DND-41 (cell line): ENCODE results near the gene KAZN.

Source experiments
- ATAC-seq: fragments of 200-7000 bp; cut with Tn5 transposase; 3 replicates; pipeline ENCODE4 v1.9.1; 2021; ENCODE audit warnings: low read depth; ENCODE audit not compliant: insufficient read depth
- DNase-seq: peaks from one replicate; pipeline ENCODE4 v3.0.0-alpha.2; 2020
- H2AFZ ChIP-seq: 2 replicates; pipeline ENCODE4 v1.6.0; 2012; ENCODE audit warnings: low read depth, low read length
- H3K27ac ChIP-seq: 2 replicates; pipeline ENCODE4 v1.5.1; 2012; ENCODE audit warnings: low read length, inconsistent platforms
- H3K27me3 ChIP-seq: fragments of 200-600 bp; sonication (generic); 2 replicates; pipeline ENCODE4 v1.6.0; 2012; ENCODE audit warnings: low read length, mild to moderate bottlenecking, inconsistent platforms; ENCODE audit not compliant: insufficient read depth, poor library complexity
- H3K36me3 ChIP-seq: 2 replicates; pipeline ENCODE4 v1.5.1; 2012; ENCODE audit warnings: low read length, inconsistent platforms; ENCODE audit not compliant: insufficient read depth
- H3K4me1 ChIP-seq: 2 replicates; pipeline ENCODE4 v1.5.1; 2012; ENCODE audit warnings: mild to moderate bottlenecking, low read length; ENCODE audit not compliant: insufficient read depth
- H3K4me2 ChIP-seq: 2 replicates; pipeline ENCODE4 v1.6.0; 2012; ENCODE audit warnings: mild to moderate bottlenecking, moderate library complexity, low read length, inconsistent platforms; ENCODE audit not compliant: insufficient read depth
- H3K4me3 ChIP-seq, 2 experiments: fragments of 200-600 bp in 1 of 2; shearing (Covaris generic) in 1 of 2; 2 replicates each; pipeline ENCODE4 v1.5.1; 2012 to 2016; ENCODE audit warnings: inconsistent platforms in 2 of 2, low read length in 2 of 2, mild to moderate bottlenecking in 2 of 2, low read depth in 1 of 2, moderate library complexity in 1 of 2
- H3K79me2 ChIP-seq: 2 replicates; pipeline ENCODE4 v1.6.0; 2012; ENCODE audit warnings: low read length, inconsistent platforms; ENCODE audit not compliant: insufficient read depth
- H3K9ac ChIP-seq: 2 replicates; pipeline ENCODE4 v1.6.0; 2012; ENCODE audit warnings: low read depth, mild to moderate bottlenecking, inconsistent platforms, low read length, moderate library complexity
- H3K9me3 ChIP-seq: 2 replicates; pipeline ENCODE4 v1.5.1; 2012; ENCODE audit warnings: low read length, moderate library complexity, mild to moderate bottlenecking, inconsistent platforms; ENCODE audit not compliant: insufficient read depth, severe bottlenecking
- H4K20me1 ChIP-seq: 2 replicates; pipeline ENCODE4 v1.6.0; 2012; ENCODE audit warnings: low read length; ENCODE audit not compliant: insufficient read depth
- EZH2 ChIP-seq: IDR thresholded peaks from 3 replicates; pipeline ENCODE4 v1.6.1; 2012; ENCODE audit warnings: borderline replicate concordance, low read depth, mild to moderate bottlenecking, moderate library complexity, low read length, inconsistent platforms; ENCODE audit not compliant: severe bottlenecking
- TF ChIP-seq, protein P1 (sequence below): IDR thresholded peaks from 2 replicates; pipeline ENCODE4 v1.5.1; 2012; ENCODE audit warnings: borderline replicate concordance, low read length, moderate library complexity, mild to moderate bottlenecking; ENCODE audit not compliant: poor library complexity, severe bottlenecking; ENCODE audit errors: extremely low read depth

KAZN gene

GRCh38 chr1:14642712-14643111 is 44.2 kb downstream of the KAZN start:
- Histone ChIP-seq H4K20me1 (no peaks in the 10 kb centered on the region), H3K9me3 (peaks cover 8% of the 10 kb centered on the region), H3K79me2 (no peaks in the 10 kb centered on the region), H3K4me2 (no peak overlapping the region), H3K4me1 (no peaks in the 10 kb centered on the region), H3K36me3 (no peaks in the 10 kb centered on the region), H2AFZ (no peak overlapping the region), H3K4me3 (no peak overlapping the region), H3K9ac (no peak overlapping the region), H3K27ac (no peak overlapping the region), H3K27me3 (no peaks in the 10 kb centered on the region)
- TF ChIP-seq, protein P1, sequence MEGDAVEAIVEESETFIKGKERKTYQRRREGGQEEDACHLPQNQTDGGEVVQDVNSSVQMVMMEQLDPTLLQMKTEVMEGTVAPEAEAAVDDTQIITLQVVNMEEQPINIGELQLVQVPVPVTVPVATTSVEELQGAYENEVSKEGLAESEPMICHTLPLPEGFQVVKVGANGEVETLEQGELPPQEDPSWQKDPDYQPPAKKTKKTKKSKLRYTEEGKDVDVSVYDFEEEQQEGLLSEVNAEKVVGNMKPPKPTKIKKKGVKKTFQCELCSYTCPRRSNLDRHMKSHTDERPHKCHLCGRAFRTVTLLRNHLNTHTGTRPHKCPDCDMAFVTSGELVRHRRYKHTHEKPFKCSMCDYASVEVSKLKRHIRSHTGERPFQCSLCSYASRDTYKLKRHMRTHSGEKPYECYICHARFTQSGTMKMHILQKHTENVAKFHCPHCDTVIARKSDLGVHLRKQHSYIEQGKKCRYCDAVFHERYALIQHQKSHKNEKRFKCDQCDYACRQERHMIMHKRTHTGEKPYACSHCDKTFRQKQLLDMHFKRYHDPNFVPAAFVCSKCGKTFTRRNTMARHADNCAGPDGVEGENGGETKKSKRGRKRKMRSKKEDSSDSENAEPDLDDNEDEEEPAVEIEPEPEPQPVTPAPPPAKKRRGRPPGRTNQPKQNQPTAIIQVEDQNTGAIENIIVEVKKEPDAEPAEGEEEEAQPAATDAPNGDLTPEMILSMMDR, result no peak
- no peak for TF ChIP-seq EZH2
- DNase-seq (no peak), ATAC-seq (no peak)

DNA sequence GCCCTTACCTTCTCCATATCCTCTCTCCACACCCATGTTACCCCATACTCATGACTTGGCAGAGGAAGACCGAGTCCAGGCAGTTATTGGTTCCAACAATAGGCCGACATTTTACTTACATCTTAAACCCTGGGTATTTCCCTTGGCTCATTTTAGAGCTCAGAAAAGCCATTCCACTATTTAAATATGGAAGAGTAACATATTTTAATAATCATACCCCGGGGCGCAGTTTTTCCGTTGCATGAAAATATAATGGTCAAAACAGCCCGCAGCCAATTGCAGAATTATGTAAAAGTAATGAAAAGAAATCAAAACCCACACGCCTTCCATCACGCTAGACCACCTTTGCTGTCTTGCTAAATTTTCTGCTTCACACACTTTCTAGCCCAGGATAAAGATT is 48.5 kb downstream of the KAZN start:
- TF ChIP-seq EZH2, result no peak
- TF ChIP-seq, protein P1, result no peak
- no peak overlapping the region for H3K4me3 ChIP-seq
- H3K79me2 ChIP-seq, result no peaks in the 10 kb centered on the region
- H3K4me2 ChIP-seq, result no peak overlapping the region
- no peaks in the 10 kb centered on the region for H4K20me1 ChIP-seq
- no peak overlapping the region for H3K27ac ChIP-seq
- H3K9me3 ChIP-seq, result peaks cover 8% of the 10 kb centered on the region
- no peaks in the 10 kb centered on the region for H3K27me3 ChIP-seq
- H3K9ac ChIP-seq, result no peak overlapping the region
- H3K36me3 ChIP-seq, result no peaks in the 10 kb centered on the region
- no peak overlapping the region for H2AFZ ChIP-seq
- no peak for ATAC-seq
- no peak for DNase-seq
- no peaks in the 10 kb centered on the region for H3K4me1 ChIP-seq

GRCh38 chr1:14647777-14648176 is 49.3 kb downstream of the KAZN start:
- Histone ChIP-seq H3K79me2 (no peaks in the 10 kb centered on the region), H3K4me3 (no peak overlapping the region), H3K4me2 (no peak overlapping the region), H4K20me1 (no peaks in the 10 kb centered on the region), H3K9me3 (peaks cover 6% of the 10 kb centered on the region), H2AFZ (no peak overlapping the region), H3K36me3 (no peaks in the 10 kb centered on the region), H3K27me3 (no peaks in the 10 kb centered on the region), H3K27ac (no peak overlapping the region), H3K4me1 (no peaks in the 10 kb centered on the region), H3K9ac (no peak overlapping the region)
- ATAC-seq (no peak), DNase-seq (no peak)
- no peak for TF ChIP-seq EZH2
- TF ChIP-seq, protein P1, result no peak

DNA sequence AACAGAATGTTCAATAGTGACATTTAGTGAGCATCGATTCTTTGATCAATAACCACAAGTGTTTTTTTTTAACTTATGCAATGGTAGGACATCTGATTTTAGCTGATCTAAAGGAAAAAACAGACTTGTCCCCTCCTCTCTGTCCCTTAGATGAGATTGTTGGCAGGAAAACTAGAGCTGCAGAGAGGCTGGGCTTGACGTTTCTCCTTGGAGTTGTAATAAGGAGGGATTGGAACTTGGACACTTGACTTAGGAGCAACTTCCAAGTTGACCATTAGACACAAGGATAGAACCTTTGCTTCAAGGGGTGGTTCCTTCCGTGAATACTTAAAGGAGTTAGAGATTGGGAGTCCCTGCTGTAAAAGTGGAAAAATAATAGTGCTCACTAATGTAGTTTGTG is 49.9 kb downstream of the KAZN start:
- no peaks in the 10 kb centered on the region for H4K20me1 ChIP-seq
- ATAC-seq (no peak), DNase-seq (no peak)
- H3K27me3 ChIP-seq, result no peaks in the 10 kb centered on the region
- TF ChIP-seq, protein P1, result no peak
- TF ChIP-seq EZH2, result no peak
- H3K79me2 ChIP-seq, result no peaks in the 10 kb centered on the region
- no peak overlapping the region for H3K4me2 ChIP-seq
- H3K27ac ChIP-seq, result no peak overlapping the region
- no peaks in the 10 kb centered on the region for H3K36me3 ChIP-seq
- no peak overlapping the region for H3K4me3 ChIP-seq
- H3K9me3 ChIP-seq, result peaks cover 4% of the 10 kb centered on the region
- H3K9ac ChIP-seq, result no peak overlapping the region
- H2AFZ ChIP-seq, result no peak overlapping the region
- no peaks in the 10 kb centered on the region for H3K4me1 ChIP-seq
